Stimulated activated CD8-positive, alpha-beta memory T cell treated with anti-CD3 and anti-CD28 coated beads, Interleukin-4, amount 100 ng/mL, for 4 hours (primary cell): ENCODE measurements around the gene ZGRF1.
"Not testable (repeated sequence)": the region's sequence is repeated elsewhere in the genome, so short reads cannot be mapped to it uniquely, and the experiment has no call there.

Experiments used
- DNase-seq, 2 donors: peaks; one replicate each; pipeline ENCODE4 v3.0.0-alpha.2; 2020; ENCODE audit warnings: low read depth in 2 of 2, low spot score in 1 of 2

ZGRF1 gene

DNA sequence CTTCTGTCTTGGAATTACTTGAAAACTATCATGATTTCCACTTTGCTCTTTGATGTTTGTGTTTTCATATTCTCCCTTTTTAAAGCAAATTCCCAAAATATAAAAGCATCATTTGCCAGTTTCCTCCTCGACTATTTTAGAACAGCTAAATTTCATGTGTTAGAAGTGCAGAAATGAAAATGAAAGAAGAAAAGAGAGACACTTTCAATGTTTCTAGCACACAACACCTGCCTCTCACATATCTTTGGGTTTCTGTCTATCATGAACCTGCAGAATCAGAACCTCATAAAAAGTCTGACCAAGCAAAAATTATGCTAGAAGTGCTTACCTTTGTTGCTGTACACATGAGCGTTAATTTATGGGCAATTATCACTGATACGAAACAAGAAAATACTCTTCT lies 118.8 kb downstream of the ZGRF1 start:
- no peak for DNase-seq

DNA sequence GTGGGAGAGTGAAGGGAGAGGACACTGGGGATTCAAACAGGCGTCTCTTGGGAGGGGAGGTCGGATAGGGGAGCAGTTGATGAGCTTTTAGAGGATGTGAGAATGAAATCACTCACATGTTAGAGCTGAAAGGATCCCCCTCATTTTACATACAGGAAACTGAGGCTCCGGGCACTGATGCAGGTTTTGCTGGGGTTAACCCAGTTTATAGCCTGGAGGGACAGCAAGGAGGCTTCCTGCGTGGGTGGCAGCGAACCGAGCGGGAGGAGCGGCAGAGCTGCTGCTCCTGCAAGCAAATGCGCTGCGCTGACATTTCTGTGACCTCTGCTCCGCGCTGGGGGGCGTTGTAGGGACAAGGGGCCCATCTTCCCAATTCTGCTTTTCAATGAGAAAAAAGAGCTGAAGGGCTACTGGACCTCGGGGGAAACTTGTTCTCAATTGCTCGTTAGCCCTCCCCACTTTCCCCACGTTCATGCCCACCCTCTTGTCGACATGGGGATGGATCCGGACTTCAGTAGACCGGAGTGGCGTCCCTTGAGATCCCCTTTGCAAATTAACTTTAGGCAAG lies 119.6 kb downstream of the ZGRF1 start:
- DNase-seq, result no peak

DNA sequence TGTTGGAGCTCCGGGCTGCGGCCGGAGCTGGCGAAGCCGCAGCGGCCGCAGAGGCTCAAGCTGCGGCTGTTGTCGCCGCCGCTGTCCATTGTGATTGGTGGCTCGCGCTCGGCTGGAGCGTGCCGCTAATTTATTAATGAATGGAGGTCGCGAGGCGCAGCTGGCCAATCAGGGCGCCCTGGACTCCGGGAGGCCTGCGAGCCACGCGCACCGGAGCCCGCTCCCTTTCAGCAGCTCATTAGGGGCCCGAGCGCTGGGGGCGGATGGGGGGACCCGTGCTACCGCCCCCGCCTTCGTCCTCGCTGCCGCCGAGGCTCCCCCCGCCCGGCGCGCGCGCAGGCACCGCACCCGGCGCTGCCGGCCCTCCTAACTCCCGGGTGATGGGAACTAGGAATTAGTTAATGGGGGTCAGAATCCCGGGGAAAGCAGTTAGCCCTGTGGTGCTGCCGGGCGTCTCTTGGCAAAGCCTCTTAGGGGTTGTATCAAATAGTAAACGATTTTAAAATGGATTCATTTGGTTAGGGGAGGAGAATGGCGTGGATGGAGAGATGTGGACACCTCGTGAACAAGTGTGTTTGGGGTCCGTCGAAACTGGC lies 120.1 kb downstream of the ZGRF1 start:
- DNase-seq, result no peak

- DNase-seq, result no peak
Observed at GRCh38 chr4:112516066-112516470, 120.6 kb downstream of the ZGRF1 start, which contains the start of gene NEUROG2. Gene NEUROG2, minus strand, starts transcription at chr4:112516180. Its CDS starts 705 bp downstream, at chr4:112515475.

- no peak for DNase-seq
Observed at GRCh38 chr4:112515198-112516065, 121.3 kb downstream of the ZGRF1 start.

DNA sequence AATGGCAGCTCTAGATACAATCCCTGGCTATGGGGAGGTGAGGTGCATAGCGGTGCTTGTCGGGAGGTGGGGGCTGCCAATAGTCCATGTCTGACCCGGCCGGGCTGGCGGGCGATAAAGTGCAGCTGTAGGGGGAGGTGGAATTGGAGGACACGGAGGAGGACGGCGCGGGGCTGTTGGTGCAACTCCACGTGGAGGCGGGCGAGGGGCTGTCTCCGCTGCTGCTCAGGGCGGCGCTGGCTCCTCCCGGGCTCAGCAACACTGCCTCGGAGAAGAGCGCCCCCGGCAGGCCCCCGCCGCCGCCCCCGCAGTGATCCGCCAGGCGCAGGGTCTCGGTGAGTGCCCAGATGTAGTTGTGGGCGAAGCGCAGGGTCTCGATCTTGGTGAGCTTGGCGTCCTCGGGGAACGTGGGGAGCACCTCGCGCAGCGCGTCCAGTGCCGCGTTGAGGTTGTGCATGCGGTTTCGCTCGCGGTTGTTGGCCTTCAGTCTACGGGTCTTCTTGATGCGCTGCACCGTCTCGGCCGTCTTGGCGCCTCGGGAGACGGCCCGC lies 122.0 kb downstream of the ZGRF1 start:
- no peak for DNase-seq

- DNase-seq, result no peak
Observed at GRCh38 chr4:112513971-112514646, 122.6 kb downstream of the ZGRF1 start.

GRCh38 chr4:112511803-112512118 lies 124.9 kb downstream of the ZGRF1 start:
- no peak for DNase-seq

- no peak for DNase-seq
Observed at GRCh38 chr4:112511093-112511802, 125.5 kb downstream of the ZGRF1 start.

GRCh38 chr4:112510291-112511092 lies 126.2 kb downstream of the ZGRF1 start:
- no peak for DNase-seq

DNA sequence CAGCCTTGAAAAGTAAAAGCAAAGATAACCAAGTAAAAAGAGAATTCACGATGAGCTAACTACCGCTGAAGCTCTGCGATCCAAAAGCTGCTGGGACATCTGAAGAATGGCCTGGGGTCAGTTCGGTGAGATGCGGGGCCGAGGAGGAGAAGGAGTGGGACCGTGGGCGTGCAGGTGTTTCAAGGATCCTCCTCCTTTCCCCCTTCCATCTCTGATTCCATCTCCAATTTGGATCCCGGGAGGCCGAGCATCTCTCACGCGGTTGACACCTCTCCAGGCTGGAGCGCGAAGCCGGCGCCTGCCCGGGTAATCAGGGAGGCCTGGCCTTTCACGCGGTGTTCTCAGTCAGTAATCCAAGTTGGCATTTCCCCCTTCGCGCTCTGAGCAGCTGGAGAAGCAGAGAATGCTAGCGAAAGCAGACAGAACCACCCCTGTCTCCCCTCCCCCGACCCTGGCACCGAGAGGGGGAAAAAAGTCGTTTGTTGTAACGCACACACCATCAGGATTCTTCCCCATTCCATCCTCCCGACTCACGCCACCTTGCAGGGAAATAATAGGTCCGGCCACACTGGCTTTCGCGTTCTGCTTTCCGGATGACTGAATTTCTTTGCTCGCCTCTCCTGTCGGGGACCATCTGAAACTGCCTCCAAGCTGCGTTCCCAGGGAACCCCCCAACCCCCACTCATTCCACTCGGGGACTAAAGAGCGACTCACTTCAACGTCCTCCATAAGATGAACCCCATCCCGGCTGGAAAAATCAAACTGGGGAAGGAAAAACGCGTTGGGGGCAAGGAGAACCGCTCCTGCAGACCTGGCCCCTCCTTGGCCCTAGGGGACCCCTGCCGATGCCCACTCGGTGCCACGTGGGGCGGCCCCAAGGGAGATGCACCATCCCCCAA lies 127.2 kb downstream of the ZGRF1 start:
- DNase-seq, result no peak

GRCh38 chr4:112508356-112508755 lies 128.4 kb downstream of the ZGRF1 start:
- DNase-seq, result no peak

DNA sequence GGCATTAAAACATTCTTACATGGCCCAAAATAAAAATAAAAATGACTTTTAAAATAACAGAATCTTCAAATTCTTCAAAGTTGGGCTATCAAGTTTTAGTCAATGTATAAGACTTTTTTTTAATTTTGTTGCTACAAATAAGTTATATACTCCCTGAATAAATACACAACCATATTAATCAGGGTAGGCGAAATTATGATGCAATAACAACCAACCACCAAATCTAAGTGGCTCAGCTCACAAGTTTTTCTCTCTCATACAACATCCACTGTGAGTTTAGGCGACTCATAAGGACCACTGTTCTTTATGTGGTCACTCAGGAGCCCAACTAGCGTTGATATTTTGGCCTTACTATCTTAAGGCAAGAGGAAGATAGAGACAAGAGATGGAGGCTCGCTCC lies 131.9 kb downstream of the ZGRF1 start:
- DNase-seq, result no peak

- DNase-seq, result no peak
Observed at GRCh38 chr4:112502871-112503270, 133.8 kb downstream of the ZGRF1 start.

DNA sequence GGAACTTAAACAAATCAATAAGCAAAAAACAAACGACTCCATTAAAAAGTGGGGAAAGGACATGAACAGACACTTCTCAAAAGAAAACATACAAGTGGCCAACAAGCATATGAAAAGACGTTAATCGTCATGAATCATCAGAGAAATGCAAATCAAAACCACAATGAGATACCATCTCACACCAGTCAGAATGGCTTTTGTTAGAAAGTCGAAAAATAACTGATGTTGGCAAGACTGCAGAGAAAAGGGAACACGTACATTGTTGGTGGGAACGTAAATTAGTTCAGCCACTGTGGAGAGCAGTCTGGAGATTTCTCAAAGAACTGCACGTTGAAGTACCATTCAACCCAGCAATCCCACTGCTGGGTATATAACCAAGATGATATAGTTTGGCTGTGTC lies 144.4 kb downstream of the ZGRF1 start:
- DNase-seq, result no peak

- DNase-seq, result not testable (repeated sequence)
Observed at GRCh38 chr4:112490808-112491207, 145.9 kb downstream of the ZGRF1 start.
